ENCODE measurements around the gene LAYN.
A peak's percentile ranks its signal among the peaks of the same experiment; 100 is the strongest.

The LAYN gene

GRCh38 chr11:111598559-111598958, 58.0 kb downstream of the LAYN start:
- DNase-seq: peak; percentile 81 to 87

GRCh38 chr11:111601636-111601978, 61.1 kb downstream of the LAYN start:
- DNase-seq: no peak

- DNase-seq: peak; percentile 80 to 83
These were observed 61.7 kb downstream of the LAYN start, which contains the start of gene SIK2 for GRCh38 chr11:111601979-111602864. SIK2 (plus strand) TSS chr11:111602449; CDS start chr11:111602564, 115 bp downstream.

GRCh38 chr11:111602865-111603610, 62.5 kb downstream of the LAYN start:
- peak; percentile 14 to 53 for DNase-seq

- no peak for DNase-seq
These were observed 63.2 kb downstream of the LAYN start for GRCh38 chr11:111603611-111604130.

GRCh38 chr11:111604392-111605009, 64.0 kb downstream of the LAYN start:
- peak; percentile 32 to 42 for DNase-seq

- DNase-seq: no peak
These were observed 65.2 kb downstream of the LAYN start for GRCh38 chr11:111605681-111606080.

GRCh38 chr11:111606986-111607385, 66.5 kb downstream of the LAYN start:
- no peak for DNase-seq

GRCh38 chr11:111607751-111608150, 67.2 kb downstream of the LAYN start:
- no peak for DNase-seq
